ENCODE results near the gene IGLON5.

Gene IGLON5

DNA sequence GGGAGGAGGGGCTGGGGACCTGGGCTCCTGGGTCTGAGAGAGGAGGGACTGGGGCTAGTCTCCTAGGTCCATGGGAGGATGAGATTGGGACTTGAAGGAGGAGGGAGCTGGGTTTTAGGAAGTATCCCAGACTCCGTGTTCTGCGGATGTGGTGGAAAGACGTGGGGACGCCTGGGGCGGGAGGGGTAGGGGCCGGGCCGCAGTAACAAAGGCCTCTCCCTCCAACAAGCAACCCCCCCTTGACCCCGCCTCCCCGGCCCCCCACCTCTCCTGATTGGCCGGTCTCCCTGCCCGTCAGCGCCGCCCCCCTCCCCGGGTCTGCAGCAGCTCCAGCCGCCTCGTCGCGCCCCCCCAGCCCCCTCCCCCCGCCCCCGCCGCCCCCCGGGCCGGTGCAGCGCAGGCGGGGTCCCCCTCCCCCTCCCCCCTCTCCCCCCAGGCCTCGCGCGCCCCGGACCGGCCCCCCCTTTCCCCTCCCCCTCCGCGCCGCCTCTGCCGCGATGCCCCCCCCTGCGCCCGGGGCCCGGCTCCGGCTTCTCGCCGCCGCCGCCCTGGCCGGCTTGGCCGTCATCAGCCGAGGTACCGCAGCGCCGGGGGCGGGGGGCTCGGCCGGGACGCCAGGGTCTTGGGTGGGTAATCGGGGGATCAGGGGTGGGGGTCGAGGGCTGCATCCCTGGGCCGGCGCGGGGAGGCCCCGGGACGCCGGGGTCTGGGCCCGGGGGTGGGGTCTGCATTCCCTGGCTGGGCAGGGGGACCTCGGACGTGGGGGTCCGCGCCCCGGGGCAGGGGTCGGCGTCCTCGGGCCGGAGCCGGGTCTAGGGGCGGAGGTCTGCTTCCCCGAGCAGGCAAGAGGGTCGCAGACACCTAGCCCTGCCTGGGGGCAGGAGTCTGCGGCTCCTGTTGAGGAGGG lies at the start of gene IGLON5:
Gene IGLON5 (plus strand): TSS at position 294 of the 907 bp plus-strand sequence. CDS start 204 bp downstream, at position 498.
- in situ Hi-C loops (cut with HindIII; ENCODE audit: low pct_ligation_motif_present, low pct_unique_long_range_greater_than_20kb, low sequenced_read_pairs): no loop called here
- no peak for DNase-seq

DNA sequence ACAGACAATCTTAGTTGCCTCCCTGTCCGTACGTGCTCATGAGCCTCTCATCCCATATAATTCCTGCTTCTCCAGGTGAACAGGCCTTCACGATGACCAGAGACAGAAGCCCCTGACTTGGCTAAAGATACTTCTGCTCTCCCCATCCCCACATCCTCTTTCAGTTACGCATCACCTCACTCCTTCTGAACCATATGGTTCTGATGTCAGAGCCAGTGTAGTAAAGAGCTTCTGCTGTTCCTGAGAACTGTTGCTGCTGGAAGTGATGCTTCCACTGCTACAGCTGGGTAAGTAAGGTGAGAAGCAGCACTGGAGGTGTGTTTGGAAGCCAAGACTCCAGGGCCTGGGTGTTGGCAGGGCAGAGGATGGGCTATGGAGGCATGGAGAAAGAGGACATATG lies 47.6 kb upstream of the IGLON5 start:
- no peak for DNase-seq
- in situ Hi-C loops (cut with HindIII; ENCODE audit: low pct_ligation_motif_present, low pct_unique_long_range_greater_than_20kb, low sequenced_read_pairs): no loop called here

DNA sequence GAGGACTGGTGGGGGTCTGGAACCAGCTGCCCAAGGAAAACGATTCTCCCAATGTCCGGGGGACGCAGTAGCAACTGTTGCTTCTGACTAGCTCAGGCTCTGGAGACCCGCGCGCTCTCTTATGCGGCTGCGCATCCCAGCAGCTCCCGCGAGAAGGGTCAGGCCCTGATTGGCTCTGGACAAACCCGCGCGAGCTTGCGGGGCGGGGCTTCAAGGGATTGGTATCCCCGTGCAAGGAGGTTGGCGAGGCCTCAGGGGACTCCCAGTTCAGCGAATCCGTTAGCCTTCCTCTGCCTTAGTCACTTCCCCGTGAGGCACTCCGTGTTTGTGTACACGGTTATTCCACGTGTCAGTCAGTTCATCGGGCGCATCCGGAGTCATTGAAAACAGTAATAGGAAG lies 40.4 kb upstream of the IGLON5 start:
- in situ Hi-C loops (cut with HindIII; ENCODE audit: low pct_ligation_motif_present, low pct_unique_long_range_greater_than_20kb, low sequenced_read_pairs): no loop called here
- no peak for DNase-seq

DNA sequence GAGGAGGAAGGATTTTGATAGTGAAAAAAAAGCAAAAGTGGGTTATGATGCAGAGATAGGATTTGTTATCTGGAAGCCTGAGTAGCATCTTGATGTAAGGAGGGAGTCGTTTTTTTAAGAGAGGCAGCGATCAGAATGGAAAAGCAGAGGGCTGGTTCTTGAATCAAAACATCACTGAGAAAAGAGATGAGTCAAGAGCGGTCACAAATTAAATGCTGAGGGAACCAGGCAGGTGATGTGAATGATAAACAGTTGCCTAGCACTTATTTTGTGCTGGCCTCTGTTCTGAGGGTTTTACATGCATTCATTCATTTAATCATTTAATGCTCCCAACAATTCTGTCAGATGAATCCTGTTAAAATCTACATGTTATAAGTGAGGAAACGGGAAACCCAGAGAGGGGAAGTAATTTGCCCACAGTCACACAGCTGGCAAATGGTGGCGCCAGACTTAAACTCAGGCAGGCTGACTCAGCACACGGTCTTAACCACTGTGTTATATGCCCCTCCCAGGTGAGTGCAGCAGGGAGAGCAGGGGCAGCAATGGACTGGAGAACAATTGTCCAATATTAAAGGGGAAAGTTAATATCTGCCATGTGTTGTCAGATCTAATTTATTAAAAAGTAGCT lies 39.1 kb upstream of the IGLON5 start:
- in situ Hi-C loops (cut with HindIII; ENCODE audit: low pct_ligation_motif_present, low pct_unique_long_range_greater_than_20kb, low sequenced_read_pairs): no loop called here
- no peak for DNase-seq

DNA sequence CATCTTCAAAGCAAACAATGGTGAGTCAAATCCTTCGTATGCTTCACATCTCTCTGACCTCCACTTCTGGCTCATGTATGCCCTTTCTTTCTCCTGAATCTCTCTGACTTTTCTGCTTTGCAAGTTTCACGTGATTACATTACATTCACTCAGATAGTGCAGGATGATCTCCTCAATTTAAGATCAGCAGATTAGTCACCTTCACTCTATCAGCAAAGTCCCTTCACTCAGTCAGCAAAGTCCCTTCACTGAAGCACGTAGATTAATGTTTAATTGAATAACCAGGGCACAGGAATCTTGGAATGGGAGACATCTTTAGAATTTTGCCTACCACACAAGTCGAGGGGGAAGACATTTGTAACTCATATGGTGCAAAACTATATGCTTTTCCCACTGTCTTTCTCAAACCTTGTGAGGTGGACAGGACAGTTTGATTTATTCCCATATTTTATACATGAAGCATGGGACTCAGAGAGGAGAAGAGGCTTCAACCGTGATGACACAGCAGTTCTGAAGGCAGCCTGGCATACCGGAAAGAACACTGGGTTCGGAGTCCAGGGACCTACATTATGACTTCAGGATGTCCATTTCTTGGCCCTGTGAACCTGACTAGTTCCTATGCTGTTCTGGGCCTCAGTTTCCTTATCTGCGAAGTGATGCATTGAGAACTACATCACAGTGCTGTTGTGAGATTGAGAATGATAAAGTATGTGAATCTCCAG lies 37.2 kb upstream of the IGLON5 start:
- DNase-seq: peak; percentile 1
- in situ Hi-C loops (cut with HindIII; ENCODE audit: low pct_ligation_motif_present, low pct_unique_long_range_greater_than_20kb, low sequenced_read_pairs): no loop called here

DNA sequence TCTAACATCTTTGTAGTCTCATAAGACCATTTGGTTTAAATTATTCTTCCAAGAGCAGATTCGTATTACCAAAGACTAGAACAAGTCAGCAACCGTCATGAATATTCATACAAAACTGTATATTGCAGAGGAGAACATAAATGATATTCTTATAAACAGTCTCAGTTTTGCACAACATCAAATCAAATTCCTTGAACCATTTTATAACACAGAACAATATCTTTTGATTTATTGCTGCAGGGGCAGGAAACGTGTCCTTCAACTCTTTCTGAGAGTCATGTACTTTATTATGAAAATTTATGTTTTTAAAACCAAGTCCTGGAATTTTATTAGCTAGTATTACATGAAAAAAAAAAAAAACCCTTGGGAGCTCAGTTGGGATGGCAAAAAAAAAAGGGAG lies 34.3 kb upstream of the IGLON5 start:
- DNase-seq: no peak
- in situ Hi-C loops (cut with HindIII; ENCODE audit: low pct_ligation_motif_present, low pct_unique_long_range_greater_than_20kb, low sequenced_read_pairs): no loop called here

DNA sequence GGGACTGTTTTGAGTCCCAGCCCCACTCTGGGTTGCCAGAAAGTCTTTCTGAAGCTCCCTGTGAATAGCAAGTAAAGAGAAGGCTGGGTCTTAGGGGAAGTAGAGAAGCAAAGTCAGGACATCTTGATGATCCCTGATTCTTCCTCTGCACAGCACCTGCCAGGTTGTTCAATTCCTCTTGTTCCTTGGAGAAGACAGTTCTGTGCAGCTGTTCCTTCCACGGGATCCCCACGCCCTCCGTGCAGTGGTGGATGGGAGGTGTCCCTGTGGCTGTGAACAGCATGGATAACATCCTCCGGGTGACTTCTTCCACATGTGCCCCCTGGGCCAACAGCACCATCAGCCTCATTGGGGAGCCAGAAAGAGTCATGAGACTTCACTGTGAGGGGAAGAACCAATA lies 29.1 kb upstream of the IGLON5 start:
- DNase-seq: no peak
- in situ Hi-C loops (cut with HindIII; ENCODE audit: low pct_ligation_motif_present, low pct_unique_long_range_greater_than_20kb, low sequenced_read_pairs): no loop called here

DNA sequence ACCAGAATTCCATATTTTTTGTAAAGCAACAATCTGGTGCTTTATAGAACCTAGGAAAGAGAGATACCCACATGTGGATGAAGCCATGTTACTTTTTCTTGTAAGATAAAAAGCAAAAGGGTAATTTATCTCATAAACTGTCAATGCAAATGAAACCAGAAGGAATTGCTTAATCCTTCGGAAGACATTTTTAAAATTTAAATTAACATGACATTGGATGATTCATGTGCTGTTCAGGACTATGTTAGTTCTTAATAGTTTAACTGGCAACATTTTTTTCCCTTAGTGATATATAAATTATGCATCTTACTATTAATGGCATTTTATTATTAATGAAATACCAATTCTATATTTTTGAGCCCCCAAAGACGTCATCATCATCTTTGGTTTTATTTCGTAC lies 25.8 kb upstream of the IGLON5 start:
- no peak for DNase-seq
- in situ Hi-C loops (cut with HindIII; ENCODE audit: low pct_ligation_motif_present, low pct_unique_long_range_greater_than_20kb, low sequenced_read_pairs): no loop called here

DNA sequence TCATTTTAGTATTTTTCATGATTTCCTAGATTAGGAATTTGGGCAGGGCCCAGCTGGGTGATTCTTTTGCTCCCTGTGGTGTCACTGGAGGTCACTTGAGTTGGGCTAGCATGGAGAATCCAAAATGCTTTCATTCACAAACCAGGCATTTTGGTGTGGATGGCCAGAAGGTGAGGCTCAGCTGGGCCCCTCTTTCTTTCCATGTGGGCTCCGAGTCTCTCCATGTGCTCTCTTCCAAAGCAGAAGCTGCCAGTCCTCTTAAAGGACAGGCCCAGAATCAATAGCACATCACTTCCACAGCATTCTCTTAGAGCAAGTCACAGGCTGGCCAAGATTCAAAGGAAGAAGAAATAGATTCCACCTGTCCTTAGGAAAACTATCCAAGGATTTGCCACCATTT lies 21.8 kb upstream of the IGLON5 start:
- no peak for DNase-seq
- in situ Hi-C loops (cut with HindIII; ENCODE audit: low pct_ligation_motif_present, low pct_unique_long_range_greater_than_20kb, low sequenced_read_pairs): no loop called here

DNA sequence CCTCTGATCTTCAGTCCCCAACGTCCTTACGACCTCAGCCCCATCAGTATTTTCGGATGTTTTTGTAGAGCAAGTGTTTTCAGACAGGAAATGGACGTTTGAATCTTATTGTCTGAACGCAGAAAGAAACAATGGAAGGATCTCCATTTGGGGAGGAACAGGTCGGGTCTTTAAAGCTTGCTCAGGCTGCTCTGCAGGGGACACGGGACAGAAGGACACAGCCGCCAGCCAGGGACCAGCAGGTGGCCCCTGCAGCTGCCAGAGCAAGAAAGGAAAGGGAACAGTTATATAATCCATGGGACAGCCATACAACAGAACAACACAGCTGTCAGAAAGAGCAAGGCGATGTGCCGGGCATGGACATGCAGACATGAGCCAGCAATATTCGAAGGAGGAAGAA lies 18.5 kb upstream of the IGLON5 start:
- no peak for DNase-seq
- in situ Hi-C loops (cut with HindIII; ENCODE audit: low pct_ligation_motif_present, low pct_unique_long_range_greater_than_20kb, low sequenced_read_pairs): no loop called here

DNA sequence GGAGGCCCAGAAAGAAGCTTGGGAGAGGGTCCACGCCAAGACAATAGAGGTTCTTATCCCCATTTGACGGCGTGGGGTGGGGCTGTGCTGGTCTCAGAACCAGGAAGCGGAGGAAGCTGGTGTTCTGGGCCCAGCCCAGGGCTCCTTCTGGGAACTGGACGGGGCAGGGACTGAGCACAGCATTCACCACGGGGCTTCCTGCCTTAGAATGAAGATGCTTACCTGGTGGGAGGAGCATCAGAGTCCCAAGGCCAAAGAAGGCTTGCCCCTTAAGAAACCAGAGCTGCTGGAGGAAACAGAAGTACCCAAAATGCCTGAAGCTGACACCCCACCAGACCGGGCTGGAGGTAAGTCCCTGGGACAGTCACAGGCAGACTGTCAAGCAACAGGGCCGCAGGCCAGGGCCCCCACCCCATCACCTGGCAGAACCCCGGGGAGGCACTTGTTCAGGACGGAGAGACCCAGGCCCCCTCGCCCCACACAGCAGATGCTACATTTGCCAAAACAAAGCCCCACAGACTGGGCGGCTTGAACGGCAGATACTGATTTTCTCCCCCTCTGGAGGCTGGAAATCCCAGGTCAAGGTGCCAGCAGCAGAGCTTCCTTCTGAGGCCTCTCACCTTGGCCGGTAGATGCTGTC lies 17.8 kb upstream of the IGLON5 start:
- in situ Hi-C loops (cut with HindIII; ENCODE audit: low pct_ligation_motif_present, low pct_unique_long_range_greater_than_20kb, low sequenced_read_pairs): no loop called here

DNA sequence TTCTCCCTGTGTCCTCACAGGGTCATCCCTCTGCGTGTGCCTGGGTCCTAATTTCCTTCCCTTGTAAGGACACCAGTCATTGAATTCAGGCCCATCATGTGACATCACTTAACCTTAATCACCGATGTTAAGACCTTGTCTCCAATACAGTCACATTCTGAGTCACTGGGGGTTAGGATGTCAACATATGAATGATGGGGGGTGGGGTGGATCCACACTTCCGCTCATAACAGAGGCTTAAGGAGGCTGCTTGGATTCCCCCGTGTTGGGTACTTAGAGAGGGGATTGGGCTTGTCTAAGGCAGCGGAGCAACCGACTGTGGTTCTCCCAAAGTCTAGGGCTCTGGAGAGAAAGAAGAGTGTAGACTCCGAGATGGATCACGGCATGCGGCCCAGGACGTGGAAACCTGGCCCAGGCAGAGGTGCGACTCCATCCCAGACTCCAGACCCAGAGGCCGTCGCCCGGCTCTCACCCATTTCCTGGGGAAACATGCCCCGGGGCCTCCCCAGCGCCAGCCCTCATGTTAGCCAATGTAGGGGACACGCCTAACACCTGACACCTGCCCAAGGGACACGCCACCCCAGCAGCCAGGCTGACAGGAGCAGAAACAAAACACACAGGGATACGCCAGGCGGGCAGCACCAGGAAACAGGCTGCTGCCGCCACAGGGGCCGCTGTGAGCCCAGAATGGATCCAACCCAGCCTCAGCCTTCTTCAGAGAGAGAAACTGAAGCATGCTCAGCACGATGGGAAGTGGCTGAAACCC lies 17.1 kb upstream of the IGLON5 start:
- in situ Hi-C loops (cut with HindIII; ENCODE audit: low pct_ligation_motif_present, low pct_unique_long_range_greater_than_20kb, low sequenced_read_pairs): no loop called here
- no peak for DNase-seq

More for the DNA sequence above, 17.8 kb upstream of the IGLON5 start:
- no peak for DNase-seq

DNA sequence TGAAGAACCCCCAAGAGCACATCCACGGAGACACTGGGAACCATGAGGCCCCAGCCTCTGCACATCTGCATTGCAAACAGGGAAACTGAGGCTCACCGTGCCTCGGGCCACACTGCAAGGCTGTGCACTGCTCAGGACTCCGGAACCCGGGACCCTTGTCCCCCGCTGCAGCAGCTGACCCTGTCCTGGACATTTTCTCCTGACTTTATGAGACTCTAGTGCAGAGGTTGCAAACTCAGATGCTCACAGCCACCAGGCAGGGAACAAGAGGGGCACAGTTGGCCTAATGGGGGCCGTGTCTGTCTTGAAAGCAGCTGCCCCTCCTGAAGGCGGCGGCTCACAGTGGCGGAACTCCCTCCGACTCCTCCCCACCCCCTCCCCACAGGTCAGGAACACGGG lies 16.5 kb upstream of the IGLON5 start:
- DNase-seq: no peak
- in situ Hi-C loops (cut with HindIII; ENCODE audit: low pct_ligation_motif_present, low pct_unique_long_range_greater_than_20kb, low sequenced_read_pairs): no loop called here

DNA sequence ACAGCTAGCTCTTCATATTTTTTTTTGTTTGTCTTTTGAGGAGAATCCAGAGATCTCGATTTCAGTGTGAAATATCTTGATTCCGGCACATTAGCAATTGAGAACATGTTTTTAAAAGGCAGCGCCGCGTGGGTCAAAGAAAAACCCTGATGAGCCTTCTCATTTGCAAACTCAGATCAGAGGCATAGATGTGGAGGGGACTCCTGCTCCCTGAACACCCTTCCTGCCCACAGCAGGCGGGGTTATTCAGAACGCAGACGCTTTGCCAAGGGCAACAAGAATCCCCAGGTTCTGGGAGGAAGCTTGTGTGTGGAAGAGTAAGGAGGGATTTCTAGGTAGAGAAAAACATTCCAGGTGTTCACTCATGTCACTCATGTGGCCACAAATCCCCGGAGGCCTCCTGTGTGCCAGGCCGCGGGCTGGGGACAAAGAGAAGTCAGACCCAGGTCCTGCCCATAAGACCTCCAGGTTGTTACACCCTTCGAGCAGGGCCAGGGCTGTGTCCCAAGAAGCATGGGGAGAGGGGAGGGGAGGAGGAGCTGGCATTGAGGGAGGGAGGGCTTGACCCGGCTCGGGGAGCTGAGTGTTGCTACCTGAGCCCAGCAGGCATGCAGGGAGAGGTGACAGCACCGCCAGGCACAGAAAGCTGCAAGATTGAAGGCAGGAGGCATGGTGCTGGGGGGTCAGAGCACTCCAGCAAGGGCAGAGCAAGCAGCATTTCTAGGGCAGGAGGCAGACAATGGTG lies 15.9 kb upstream of the IGLON5 start:
- no peak for DNase-seq
- in situ Hi-C loops (cut with HindIII; ENCODE audit: low pct_ligation_motif_present, low pct_unique_long_range_greater_than_20kb, low sequenced_read_pairs): no loop called here

DNA sequence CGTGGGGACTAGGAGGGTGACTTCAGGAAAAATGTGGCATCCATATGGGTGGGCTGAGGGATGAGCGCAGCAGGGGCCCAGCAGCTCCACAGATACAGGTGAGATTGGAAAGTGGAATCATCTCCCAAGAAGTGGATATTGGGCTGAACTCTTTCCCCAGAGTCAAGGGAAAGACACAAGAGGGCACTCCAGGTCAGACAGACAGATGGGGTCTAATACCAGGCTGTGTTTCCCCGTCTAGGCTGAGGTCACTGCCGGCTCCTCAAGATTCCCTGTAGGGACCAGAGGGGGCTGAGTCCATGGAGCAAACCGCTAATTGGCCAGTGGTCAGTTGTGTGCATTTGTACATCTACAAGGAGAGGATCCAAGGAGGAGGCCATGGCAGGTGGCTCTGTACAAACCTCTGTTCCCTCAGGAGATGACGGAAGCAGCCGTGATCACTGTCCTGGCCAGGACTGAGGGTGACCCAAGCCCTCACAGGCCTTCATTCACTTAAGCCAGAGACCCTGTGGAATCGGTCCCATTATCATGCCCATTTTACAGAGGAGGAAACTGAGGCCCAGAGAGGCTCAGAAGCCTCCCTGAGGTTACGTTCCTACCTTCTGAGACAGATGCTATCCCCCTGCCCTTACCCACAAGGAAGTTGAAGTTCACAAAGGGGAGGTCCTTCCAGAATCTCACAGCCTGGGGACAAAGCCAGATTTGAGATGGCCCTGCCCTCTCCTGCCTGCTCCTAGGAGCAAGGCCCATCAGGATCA lies 14.9 kb upstream of the IGLON5 start:
- no peak for DNase-seq
- in situ Hi-C loops (cut with HindIII; ENCODE audit: low pct_ligation_motif_present, low pct_unique_long_range_greater_than_20kb, low sequenced_read_pairs): no loop called here

DNA sequence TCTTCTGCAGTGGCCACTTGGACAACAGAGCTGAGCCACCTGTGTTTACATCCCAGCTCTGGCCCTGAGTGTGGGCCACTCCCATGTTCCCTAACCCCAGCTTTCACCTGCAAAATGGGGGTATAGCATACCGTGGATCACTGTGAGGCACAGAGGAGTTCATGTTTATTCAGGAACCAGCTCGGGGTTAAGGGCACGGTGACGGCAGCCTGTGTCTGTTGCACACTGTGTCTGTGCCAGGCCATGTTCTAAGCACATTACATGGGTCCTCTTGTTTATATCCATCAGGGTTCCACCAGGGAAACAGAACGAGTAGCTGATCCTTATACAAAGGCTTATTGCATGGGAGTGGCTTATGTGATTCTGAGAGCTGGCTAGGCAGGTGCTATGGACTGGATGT lies 14.0 kb upstream of the IGLON5 start:
- in situ Hi-C loops (cut with HindIII; ENCODE audit: low pct_ligation_motif_present, low pct_unique_long_range_greater_than_20kb, low sequenced_read_pairs): no loop called here
- DNase-seq: no peak

DNA sequence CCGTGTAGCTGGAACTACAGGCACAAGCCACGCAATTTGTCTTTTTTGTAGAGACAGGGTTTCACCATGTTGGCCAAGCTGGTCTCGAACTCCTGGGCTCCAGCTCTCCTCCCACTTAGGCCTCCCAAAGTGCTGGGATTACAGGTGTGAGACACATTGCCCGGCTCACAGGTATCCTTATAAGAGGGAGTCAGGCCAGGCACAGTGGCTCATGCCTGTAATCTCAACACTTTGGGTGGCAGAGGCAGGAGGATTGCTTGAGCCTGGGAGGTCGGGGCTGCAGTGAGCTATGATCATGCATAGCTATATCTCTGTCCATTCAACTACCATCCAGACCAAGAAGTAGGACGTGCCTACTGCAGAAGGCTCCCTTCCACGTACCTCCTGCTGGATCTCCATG lies 10.2 kb upstream of the IGLON5 start:
- no peak for DNase-seq
- in situ Hi-C loops (cut with HindIII; ENCODE audit: low pct_ligation_motif_present, low pct_unique_long_range_greater_than_20kb, low sequenced_read_pairs): no loop called here

All from ACHN (cell line).